GM12801 (cell line): ENCODE measurements around the gene AGFG2.

ENCODE experiments used
- CTCF ChIP-seq: IDR thresholded peaks from one replicate; pipeline ENCODE4 v1.5.1; 2011; ENCODE audit warnings: control low read depth; ENCODE audit not compliant: insufficient read length; ENCODE audit errors: extremely low read depth

AGFG2 gene

GRCh38 chr7:100589341-100589947 lies 50.4 kb downstream of the AGFG2 start:
- TF ChIP-seq CTCF, result no peak

- no peak for TF ChIP-seq CTCF
Measured at GRCh38 chr7:100590077-100590737, 51.2 kb downstream of the AGFG2 start.

GRCh38 chr7:100591596-100591995 lies 52.6 kb downstream of the AGFG2 start:
- no peak for TF ChIP-seq CTCF

DNA sequence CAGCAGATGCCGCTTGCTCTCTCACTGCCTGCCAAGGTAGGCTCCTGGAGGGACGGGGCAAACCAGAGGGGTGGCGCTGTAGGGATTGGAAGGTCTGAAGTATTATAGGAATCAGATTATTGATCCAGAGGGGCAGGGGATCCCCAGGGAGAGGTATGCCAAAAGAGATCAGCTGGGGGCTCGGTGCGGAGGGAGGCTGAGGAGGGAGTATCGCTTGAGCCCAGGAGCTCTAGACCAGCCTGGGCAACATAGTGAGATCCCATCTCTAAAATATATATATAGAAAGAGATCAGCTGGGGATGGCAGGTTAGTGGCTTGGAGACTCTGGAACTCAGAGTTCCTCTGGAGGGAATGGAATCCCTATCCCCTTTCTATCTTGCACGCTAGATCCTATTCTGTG lies 56.2 kb downstream of the AGFG2 start:
- TF ChIP-seq CTCF, result no peak

GRCh38 chr7:100598425-100598824 lies 59.4 kb downstream of the AGFG2 start:
- no peak for TF ChIP-seq CTCF

GRCh38 chr7:100599911-100600729 lies 61.1 kb downstream of the AGFG2 start:
- no peak for TF ChIP-seq CTCF

- no peak for TF ChIP-seq CTCF
Measured at GRCh38 chr7:100600730-100601038, 61.7 kb downstream of the AGFG2 start.
